Measurements from ENCODE around the gene CPAMD8.

DNA sequence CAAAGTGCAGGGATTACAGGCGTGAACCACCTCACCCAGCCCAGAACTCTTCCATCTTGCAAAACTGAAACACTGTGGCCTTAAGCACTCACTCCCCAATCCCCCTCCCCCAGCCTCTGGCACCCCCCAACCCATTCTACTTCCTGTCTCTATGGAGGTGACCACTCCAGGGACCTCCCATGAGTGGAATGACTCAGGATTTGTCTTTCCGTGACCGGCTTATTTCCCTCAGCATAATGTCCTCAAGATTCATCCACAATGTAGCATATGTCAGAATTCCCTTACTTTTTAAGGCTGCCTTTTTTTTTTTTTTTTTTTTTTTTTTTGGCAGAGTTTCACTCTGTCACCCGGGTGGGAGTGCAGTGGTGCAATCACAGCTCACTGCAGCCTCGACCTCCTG, 141.4 kb downstream of the CPAMD8 start:
- TF ChIP-seq SIN3A (conservative IDR thresholded peaks at IDR 0.05 in 1 of 2, IDR thresholded peaks at IDR 0.05 in 1 of 2; ENCODE audit: low read depth in 1 of 2, low read length in 2 of 2) = no peak
- TF ChIP-seq TAF1 (IDR thresholded peaks at IDR 0.05; ENCODE audit: low read depth, low read length) = no peak
- TF ChIP-seq JUND (IDR thresholded peaks at IDR 0.05; ENCODE audit: low read length) = no peak
- TF ChIP-seq TCF12 (IDR thresholded peaks at IDR 0.05; ENCODE audit: low read depth, low read length) = no peak
- no peak for TF ChIP-seq RFX5 (IDR thresholded peaks at IDR 0.05; ENCODE audit: borderline replicate concordance, low read depth, low read length)
- TF ChIP-seq PHF8 (conservative IDR thresholded peaks at IDR 0.05; ENCODE audit: low read depth, low read length) = no peak
- TF ChIP-seq NANOG (IDR thresholded peaks at IDR 0.05; ENCODE audit: insufficient read depth, low read depth, low read length, poor library complexity, severe bottlenecking) = no peak
- TF ChIP-seq HDAC2 (IDR thresholded peaks at IDR 0.05; ENCODE audit: borderline replicate concordance in 1 of 2, low read depth in 2 of 2, low read length in 2 of 2) = no peak
- TF ChIP-seq, protein P1, sequence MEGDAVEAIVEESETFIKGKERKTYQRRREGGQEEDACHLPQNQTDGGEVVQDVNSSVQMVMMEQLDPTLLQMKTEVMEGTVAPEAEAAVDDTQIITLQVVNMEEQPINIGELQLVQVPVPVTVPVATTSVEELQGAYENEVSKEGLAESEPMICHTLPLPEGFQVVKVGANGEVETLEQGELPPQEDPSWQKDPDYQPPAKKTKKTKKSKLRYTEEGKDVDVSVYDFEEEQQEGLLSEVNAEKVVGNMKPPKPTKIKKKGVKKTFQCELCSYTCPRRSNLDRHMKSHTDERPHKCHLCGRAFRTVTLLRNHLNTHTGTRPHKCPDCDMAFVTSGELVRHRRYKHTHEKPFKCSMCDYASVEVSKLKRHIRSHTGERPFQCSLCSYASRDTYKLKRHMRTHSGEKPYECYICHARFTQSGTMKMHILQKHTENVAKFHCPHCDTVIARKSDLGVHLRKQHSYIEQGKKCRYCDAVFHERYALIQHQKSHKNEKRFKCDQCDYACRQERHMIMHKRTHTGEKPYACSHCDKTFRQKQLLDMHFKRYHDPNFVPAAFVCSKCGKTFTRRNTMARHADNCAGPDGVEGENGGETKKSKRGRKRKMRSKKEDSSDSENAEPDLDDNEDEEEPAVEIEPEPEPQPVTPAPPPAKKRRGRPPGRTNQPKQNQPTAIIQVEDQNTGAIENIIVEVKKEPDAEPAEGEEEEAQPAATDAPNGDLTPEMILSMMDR (IDR thresholded peaks at IDR 0.05; ENCODE audit: control extremely low read depth in 1 of 3, insufficient read depth in 1 of 3, low read depth in 1 of 3, low read length in 3 of 3) = no peak
- no peak for TF ChIP-seq POLR2A (IDR thresholded peaks at IDR 0.05; ENCODE audit: control extremely low read depth in 1 of 2, low read depth in 2 of 2, low read length in 2 of 2)

Data from H1 (cell line).